GM18508 (cell line): ENCODE data around the gene LCN2.
"Not testable (repeated sequence)": the region's sequence is repeated elsewhere in the genome, so short reads cannot be mapped to it uniquely, and the experiment has no call there.

Experiments
- ATAC-seq: cut with Tn5 transposase; IDR thresholded peaks from one replicate; pipeline ENCODE4 v1.9.1; 2021; ENCODE audit warnings: moderate number of reproducible peaks; ENCODE audit not compliant: insufficient read depth, unreplicated experiment

Gene LCN2

GRCh38 chr9:128149001-128149701 lies at the start of gene LCN2:
Gene LCN2, plus strand, starts transcription at chr9:128149453. Its CDS starts 73 bp downstream, at chr9:128149526.
- ATAC-seq, result no peak

DNA sequence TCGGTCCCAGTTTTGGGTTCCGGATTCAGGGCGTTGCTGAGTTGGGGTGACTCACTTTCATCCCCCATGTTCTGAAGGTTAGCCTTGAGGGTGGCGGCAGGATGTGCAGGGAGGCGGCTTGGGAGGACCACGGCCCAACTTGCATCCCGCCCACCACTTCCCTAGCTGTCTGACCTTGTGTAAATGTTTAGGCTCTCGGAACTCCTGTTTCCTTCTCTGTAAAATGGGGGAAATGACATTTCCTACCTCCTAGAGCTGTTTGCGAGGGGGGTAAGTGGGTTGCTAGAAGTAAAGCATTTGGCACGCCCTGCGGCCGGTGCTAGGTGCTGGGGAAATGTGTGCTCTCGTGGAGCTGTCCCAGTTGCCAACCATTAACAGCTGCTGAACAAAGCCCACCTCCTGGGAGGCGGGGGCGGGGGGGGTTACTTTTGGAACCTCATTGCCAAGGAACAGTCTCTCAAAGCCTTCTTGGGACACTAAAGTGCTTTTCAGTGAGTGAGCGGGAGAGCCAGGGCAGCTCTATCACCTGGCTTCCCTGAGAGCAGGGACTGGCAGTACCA lies 49.2 kb upstream of the LCN2 start:
- ATAC-seq, result no peak

- no peak for ATAC-seq
Observed at GRCh38 chr9:128100581-128100980, 48.7 kb upstream of the LCN2 start.

DNA sequence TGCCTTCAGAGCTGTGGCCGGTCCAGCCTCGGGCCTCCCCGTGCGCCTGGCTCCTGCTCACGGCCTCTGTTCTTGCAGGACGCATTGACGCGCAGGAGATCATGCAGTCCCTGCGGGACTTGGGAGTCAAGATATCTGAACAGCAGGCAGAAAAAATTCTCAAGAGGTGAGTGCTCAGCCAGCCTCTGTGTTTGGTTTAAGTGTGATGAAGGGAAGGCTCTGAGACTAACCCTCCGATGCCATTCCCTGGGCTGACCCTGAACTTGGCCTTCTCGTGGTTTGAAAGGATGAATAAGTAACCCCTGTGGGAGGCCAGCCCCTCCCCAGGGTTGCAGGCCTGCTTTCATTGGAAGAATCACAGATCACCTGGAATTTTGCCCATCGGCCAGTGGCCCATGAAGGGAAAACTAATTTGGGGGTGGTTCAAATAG lies 48.0 kb upstream of the LCN2 start:
- no peak for ATAC-seq

DNA sequence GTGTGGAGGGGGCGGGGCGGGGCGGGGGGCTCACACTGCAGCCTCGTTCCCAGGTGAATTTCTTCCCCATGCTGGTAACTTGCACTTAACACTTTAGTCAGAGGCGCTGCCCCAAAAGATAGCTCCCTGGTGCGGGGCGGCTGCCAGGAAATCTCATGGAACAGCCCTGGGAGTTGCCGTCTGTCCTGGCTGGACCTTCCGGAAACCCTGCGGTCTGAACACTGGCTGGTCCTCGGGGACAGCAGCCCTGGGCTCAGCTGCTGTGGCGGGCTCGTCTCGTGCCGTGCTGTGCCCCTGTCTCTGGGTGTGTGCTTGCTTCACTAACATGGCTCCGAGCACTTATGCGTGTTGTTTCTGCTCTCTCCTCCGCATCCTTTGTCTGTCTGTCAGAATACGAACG lies 47.6 kb upstream of the LCN2 start:
- no peak for ATAC-seq

DNA sequence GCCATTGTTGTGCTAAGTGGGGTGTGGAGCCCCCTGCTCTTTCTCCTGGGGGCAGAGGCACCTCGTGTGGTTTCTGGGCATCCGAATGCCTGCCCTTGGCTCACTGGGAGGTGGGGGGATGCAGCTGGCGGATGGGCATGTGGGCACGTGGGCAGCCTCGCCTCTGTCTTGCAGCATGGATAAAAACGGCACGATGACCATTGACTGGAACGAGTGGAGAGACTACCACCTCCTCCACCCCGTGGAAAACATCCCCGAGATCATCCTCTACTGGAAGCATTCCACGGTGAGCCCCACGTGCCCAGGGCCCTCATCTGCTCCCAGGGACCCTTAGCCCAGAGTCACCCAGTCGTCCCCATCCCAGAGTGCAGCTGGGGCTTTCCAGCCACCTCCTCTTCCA lies 47.1 kb upstream of the LCN2 start:
- no peak for ATAC-seq

DNA sequence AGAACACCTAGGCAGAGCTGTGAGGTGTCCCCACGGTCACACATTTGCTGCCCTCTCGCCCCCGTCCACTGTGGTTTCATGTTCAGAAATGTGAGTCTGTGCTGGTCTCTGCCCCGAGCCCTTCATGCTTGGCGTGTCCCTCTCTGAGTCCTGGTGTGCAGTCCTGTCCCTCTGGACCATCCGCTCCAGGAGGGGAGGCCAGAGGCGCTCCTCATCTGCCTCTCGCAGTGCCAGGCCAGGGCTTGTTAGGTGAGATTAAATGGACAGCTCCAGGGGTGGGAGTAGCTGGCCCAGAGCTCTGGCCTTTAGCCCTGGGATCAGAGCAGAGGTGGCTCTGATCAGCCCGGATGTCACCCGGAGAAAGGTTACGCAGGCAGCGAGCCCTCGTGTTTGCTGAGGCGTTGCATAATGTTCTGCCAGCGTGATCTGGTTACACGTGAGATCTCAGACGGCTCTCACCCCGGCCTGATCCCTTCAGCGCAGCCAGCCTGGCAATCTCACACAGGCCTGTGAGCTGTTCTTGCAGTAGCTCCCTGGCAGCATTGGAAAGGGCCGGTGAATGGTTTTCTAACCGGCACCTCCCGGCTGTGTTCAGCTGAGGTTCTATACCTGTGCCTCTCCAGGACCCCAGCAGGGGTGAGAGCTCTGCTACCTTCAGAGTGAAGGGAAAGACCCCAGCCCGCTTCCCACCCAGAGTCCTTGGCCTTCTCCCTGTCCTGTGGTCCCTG lies 46.2 kb upstream of the LCN2 start:
- ATAC-seq, result no peak

- ATAC-seq, result no peak
Observed at GRCh38 chr9:128103589-128103962, 45.7 kb upstream of the LCN2 start.

GRCh38 chr9:128104171-128104618 lies 45.1 kb upstream of the LCN2 start:
- no peak for ATAC-seq

DNA sequence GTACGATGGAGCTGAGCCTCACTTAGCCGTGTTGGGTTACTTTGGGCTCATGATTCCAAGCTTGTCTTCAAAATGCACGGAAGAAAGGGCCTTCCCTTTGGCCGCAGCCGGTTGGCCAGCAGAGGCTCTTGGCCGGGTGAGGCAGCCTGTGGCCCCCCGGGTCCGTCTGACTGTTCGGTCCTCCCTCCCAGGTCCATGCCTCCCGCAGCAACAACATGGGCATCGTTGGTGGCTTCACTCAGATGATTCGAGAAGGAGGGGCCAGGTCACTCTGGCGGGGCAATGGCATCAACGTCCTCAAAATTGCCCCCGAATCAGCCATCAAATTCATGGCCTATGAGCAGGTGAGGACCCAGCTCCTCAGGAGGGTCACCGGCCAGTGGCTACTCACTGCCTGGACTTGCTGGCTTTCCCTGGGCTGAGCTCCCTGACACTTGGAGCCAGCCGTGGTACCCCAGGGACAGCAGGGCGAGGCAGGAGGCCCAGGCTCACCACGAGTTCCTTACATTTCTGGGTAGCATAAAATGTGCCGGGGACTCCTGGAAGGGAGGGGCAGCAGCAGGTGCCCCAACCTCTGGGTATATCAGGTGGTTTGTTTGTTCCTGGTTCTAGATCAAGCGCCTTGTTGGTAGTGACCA lies 43.6 kb upstream of the LCN2 start:
- no peak for ATAC-seq

- ATAC-seq, result no peak
Observed at GRCh38 chr9:128106181-128106939, 42.9 kb upstream of the LCN2 start.

- ATAC-seq, result no peak
Observed at GRCh38 chr9:128106940-128107467, 42.2 kb upstream of the LCN2 start.

DNA sequence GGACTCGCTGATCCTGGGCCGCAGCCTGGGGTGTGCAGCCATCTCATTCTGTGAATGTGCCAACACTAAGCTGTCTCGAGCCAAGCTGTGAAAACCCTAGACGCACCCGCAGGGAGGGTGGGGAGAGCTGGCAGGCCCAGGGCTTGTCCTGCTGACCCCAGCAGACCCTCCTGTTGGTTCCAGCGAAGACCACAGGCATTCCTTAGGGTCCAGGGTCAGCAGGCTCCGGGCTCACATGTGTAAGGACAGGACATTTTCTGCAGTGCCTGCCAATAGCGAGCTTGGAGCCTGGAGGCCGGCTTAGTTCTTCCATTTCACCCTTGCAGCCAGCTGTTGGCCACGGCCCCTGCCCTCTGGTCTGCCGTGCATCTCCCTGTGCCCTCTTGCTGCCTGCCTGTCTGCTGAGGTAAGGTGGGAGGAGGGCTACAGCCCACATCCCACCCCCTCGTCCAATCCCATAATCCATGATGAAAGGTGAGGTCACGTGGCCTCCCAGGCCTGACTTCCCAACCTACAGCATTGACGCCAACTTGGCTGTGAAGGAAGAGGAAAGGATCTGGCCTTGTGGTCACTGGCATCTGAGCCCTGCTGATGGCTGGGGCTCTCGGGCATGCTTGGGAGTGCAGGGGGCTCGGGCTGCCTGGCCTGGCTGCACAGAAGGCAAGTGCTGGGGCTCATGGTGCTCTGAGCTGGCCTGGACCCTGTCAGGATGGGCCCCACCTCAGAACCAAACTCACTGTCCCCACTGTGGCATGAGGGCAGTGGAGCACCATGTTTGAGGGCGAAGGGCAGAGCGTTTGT lies 41.6 kb upstream of the LCN2 start:
- no peak for ATAC-seq

- ATAC-seq, result no peak
Observed at GRCh38 chr9:128108269-128109049, 40.8 kb upstream of the LCN2 start.

DNA sequence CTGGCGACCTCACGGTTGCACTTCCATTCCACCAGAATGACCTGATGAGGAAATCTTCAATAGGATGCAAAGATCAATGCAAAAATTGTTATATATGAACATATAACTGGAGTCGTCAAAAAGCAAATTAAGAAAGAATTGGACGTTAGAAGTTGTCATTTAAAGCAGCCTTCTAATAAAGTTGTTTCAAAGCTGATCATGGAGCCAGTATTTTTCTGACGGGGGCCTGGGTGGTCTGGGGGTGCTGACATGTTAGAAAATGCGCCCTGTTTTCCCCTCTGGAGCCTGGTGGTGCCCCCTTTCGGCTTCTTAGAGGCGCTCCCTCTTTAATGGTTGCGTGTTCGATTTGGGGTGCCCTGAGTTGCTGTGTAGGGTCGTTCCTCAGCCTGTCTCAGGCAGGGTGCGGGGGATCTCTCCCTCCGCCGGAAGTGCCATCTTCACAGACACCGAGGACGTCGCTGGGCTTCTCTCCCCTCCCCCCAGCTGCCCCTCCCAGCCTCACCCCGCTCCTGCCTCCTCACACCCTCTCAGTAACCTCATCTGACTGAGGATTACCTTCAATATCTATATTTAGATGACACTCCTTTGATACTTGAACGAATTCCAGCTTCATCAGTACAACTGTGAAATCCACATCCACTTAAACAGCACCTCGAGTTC lies 40.1 kb upstream of the LCN2 start:
- no peak for ATAC-seq

DNA sequence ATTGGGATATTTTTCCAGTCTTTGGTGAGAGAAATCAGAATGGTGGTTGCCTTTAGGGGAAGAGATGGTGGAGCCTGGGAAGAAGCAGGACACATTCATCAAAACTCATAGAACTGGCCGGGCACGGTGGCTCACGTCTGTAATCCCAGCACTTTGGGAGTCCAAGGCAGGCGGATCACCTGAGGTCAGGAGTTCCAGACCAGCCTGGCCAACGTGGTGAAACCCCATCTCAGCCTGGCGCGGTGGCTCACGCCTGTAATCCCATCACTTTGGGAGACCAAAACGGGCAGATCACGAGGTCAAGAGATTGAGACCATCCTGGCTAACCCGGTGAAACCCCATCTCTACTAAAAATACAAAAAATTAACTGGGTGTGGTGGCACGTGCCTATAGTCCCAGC lies 37.5 kb upstream of the LCN2 start:
- not testable (repeated sequence) for ATAC-seq

- ATAC-seq, result no peak
Observed at GRCh38 chr9:128113526-128114325, 35.5 kb upstream of the LCN2 start.
